NCI-H1092 treated with DMSO at 0.1 percent for 48 hours (cell line): ENCODE results near the gene PRKAA1.

Source experiments
- DNase-seq: peaks from one replicate; lab custom pipeline; 2025; lab: John Stamatoyannopoulos, UW

PRKAA1 gene

GRCh38 chr5:40780199-40780598 is 18.0 kb downstream of the PRKAA1 start:
- no peak for DNase-seq

- DNase-seq = no peak
These were observed 18.6 kb downstream of the PRKAA1 start for GRCh38 chr5:40779561-40779960.

GRCh38 chr5:40778133-40778532 is 20.0 kb downstream of the PRKAA1 start:
- DNase-seq = no peak

GRCh38 chr5:40776658-40776977 is 21.6 kb downstream of the PRKAA1 start:
- DNase-seq = no peak

- no peak for DNase-seq
These were observed 22.1 kb downstream of the PRKAA1 start for GRCh38 chr5:40775846-40776657.

- no peak for DNase-seq
These were observed 22.9 kb downstream of the PRKAA1 start for GRCh38 chr5:40775085-40775845.

- DNase-seq = no peak
These were observed 23.6 kb downstream of the PRKAA1 start for GRCh38 chr5:40774623-40775022.

GRCh38 chr5:40770764-40771163 is 27.4 kb downstream of the PRKAA1 start:
- no peak for DNase-seq

- no peak for DNase-seq
These were observed 35.5 kb downstream of the PRKAA1 start for GRCh38 chr5:40762705-40763104.

- DNase-seq = no peak
These were observed 40.8 kb downstream of the PRKAA1 start for GRCh38 chr5:40757400-40757799.

GRCh38 chr5:40755407-40756365 is 42.5 kb downstream of the PRKAA1 start, which contains the start of gene TTC33:
Gene TTC33, minus strand, starts transcription at chr5:40755961. Its CDS starts 8,943 bp downstream, at chr5:40747018.
- peak; percentile 91 for DNase-seq

GRCh38 chr5:40755093-40755406 is 43.1 kb downstream of the PRKAA1 start:
- DNase-seq = peak; percentile 49

GRCh38 chr5:40754381-40755092 is 43.6 kb downstream of the PRKAA1 start:
- no peak for DNase-seq

GRCh38 chr5:40746703-40747102 is 51.5 kb downstream of the PRKAA1 start:
- no peak for DNase-seq

GRCh38 chr5:40743771-40744170 is 54.4 kb downstream of the PRKAA1 start:
- DNase-seq = no peak

- no peak for DNase-seq
These were observed 59.7 kb downstream of the PRKAA1 start for GRCh38 chr5:40738502-40738901.

- DNase-seq = no peak
These were observed 61.9 kb downstream of the PRKAA1 start for GRCh38 chr5:40736103-40736875.

GRCh38 chr5:40735609-40736008 is 62.6 kb downstream of the PRKAA1 start:
- DNase-seq = no peak

GRCh38 chr5:40734986-40735385 is 63.2 kb downstream of the PRKAA1 start:
- DNase-seq = no peak

GRCh38 chr5:40733879-40734563 is 64.2 kb downstream of the PRKAA1 start:
- no peak for DNase-seq
